Activated CD4-positive, CD25-positive, alpha-beta regulatory T cell treated with anti-CD3 and anti-CD28 coated beads, Interleukin-2, amount 50 U/mL, for 16 hours (primary cell): ENCODE measurements around the gene OR10P1.

Source experiments
- DNase-seq: peaks from one replicate; pipeline ENCODE4 v3.0.0-alpha.2; 2020; ENCODE audit warnings: low read depth, low spot score

The OR10P1 gene

DNA sequence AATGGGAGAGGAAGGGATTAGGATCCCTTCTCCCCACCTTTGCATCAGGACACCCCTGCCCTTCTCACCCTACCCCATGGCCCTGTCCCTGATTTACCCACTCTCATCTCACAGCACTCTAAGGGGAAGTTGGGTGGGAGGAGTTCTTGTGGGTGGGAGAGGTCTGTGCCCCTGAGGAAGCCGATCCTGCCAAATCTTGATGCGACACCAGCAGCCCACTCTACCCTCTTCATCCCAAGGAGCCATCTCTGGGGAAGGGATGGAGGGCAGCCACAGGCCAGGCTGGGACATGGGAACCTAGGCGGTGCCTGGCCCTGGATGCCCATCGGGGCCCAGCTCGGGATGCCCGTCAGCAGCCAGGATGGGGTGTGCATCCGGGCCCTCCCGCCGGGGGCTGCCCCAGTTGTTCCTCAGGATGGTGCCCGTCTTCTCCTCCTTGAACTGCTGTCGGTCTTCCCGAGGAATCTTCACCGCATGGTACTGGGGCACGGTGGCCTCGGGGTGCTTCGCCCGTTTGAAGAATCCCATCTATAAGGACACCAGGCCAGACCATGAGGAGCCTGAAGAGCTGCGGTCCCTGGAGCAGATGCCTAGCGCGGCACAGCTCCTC lies 48.2 kb downstream of the OR10P1 start:
- no peak for DNase-seq

DNA sequence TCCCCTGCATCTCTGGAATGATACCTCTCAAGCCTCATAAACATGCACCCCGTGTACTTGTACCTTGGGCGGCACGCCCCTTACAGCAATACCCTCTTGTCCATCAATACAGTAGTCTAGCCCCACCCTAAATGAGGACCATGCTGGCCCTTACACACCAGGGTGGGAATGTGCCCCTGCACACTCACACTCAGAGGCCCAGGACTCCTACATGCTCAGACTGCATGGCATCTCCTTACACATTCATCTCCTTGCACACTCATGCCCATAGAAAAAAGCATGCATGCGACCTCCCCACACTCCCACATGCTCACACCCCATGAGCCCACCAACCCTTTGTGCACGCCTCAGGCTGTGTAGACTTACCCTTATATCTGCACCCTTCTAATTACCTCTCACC lies 49.0 kb downstream of the OR10P1 start:
- DNase-seq: no peak

GRCh38 chr12:55686366-55687010 lies 49.8 kb downstream of the OR10P1 start:
- no peak for DNase-seq
